Neural cell (in vitro differentiated cells): ENCODE results near the gene SAMD4A. TPM values are rescaled to one million over a fixed set of nuclear protein-coding genes. Genes with fewer than 3 reads are reported as not detected.

Experiments
- H2AFZ ChIP-seq: fragments of 200-600, 300-800 bp; sonication (generic), shearing (Covaris generic); 2 replicates; pipeline ENCODE4 v1.6.0; 2014; ENCODE audit warnings: low read depth, mild to moderate bottlenecking, antibody characterized with exemption, low read length, moderate library complexity
- H3F3A ChIP-seq: fragments of 200-600 bp; shearing (Covaris generic); 2 replicates; pipeline ENCODE4 v1.6.1; 2016; ENCODE audit warnings: mild to moderate bottlenecking, moderate library complexity, mixed read lengths, antibody characterized with exemption, low read length; ENCODE audit not compliant: insufficient read depth, poor library complexity, severe bottlenecking
- H3K27ac ChIP-seq: fragments of 200-600, 300-800 bp; sonication (generic), shearing (Covaris generic); 2 replicates; pipeline ENCODE4 v1.5.1; 2014; ENCODE audit warnings: mild to moderate bottlenecking, low read length, moderate library complexity
- H3K27me3 ChIP-seq: fragments of 300-800, 200-600 bp; sonication (generic), shearing (Covaris generic); 2 replicates; pipeline ENCODE4 v1.6.0; 2014; ENCODE audit warnings: mild to moderate bottlenecking, low read depth, low read length, moderate library complexity; ENCODE audit not compliant: insufficient read depth
- H3K36me3 ChIP-seq: fragments of 300-800, 200-600 bp; sonication (generic), shearing (Covaris generic); 2 replicates; pipeline ENCODE4 v1.5.1; 2014; ENCODE audit warnings: mild to moderate bottlenecking, antibody characterized with exemption, low read length, moderate library complexity; ENCODE audit not compliant: insufficient read depth
- H3K4me2 ChIP-seq: fragments of 300-800, 200-600 bp; sonication (generic), shearing (Covaris generic); 2 replicates; pipeline ENCODE4 v1.6.0; 2014; ENCODE audit warnings: mild to moderate bottlenecking, low read length
- H3K4me3 ChIP-seq: fragments of 300-800, 200-600 bp; sonication (generic), shearing (Covaris generic); 2 replicates; pipeline ENCODE4 v1.5.1; 2014; ENCODE audit warnings: mild to moderate bottlenecking, low read length, moderate library complexity
- H3K79me2 ChIP-seq: fragments of 200-600 bp; shearing (Covaris generic); replicated peaks from 2 replicates; pipeline ENCODE4 v1.6.0; 2014; ENCODE audit warnings: mild to moderate bottlenecking, low read length, moderate library complexity; ENCODE audit not compliant: insufficient read depth
- H3K9ac ChIP-seq: fragments of 300-800, 200-600 bp; sonication (generic), shearing (Covaris generic); 2 replicates; pipeline ENCODE4 v1.6.1; 2016; ENCODE audit warnings: mild to moderate bottlenecking, low read length, mixed read lengths
- H3K9me2 ChIP-seq: fragments of 200-600 bp; shearing (Covaris generic); 2 replicates; pipeline ENCODE4 v1.6.1; 2016; ENCODE audit warnings: mild to moderate bottlenecking, low read length, mixed read lengths; ENCODE audit not compliant: insufficient read depth
- H3K9me3 ChIP-seq: fragments of 200-600, 300-800 bp; sonication (generic), shearing (Covaris generic); 2 replicates; pipeline ENCODE4 v1.6.1; 2016; ENCODE audit warnings: mild to moderate bottlenecking, mixed run types, low read length, moderate library complexity, mixed read lengths
- H4K20me1 ChIP-seq: fragments of 200-600 bp; shearing (Covaris generic); 2 replicates; pipeline ENCODE4 v1.6.1; 2016; ENCODE audit warnings: mild to moderate bottlenecking, mixed run types; ENCODE audit not compliant: insufficient read depth
- CTCF ChIP-seq: fragments of 450-650 bp; IDR thresholded peaks from 2 replicates; pipeline ENCODE4 v1.5.1; 2014; ENCODE audit warnings: antibody characterized with exemption, mild to moderate bottlenecking, moderate library complexity; ENCODE audit not compliant: poor library complexity, severe bottlenecking
- EP300 ChIP-seq: fragments of 450-650 bp; conservative IDR thresholded peaks from 2 replicates; pipeline ENCODE4 v1.6.1; 2014; ENCODE audit warnings: antibody characterized with exemption, mild to moderate bottlenecking, moderate library complexity; ENCODE audit not compliant: poor library complexity, severe bottlenecking
- EZH2 ChIP-seq: fragments of 200-600, 300-800 bp; shearing (Covaris generic), sonication (generic); IDR thresholded peaks from 2 replicates; pipeline ENCODE4 v1.6.1; 2014; ENCODE audit warnings: antibody characterized with exemption, low read length, borderline replicate concordance, mild to moderate bottlenecking; ENCODE audit not compliant: insufficient read depth, poor library complexity, severe bottlenecking
- MXI1 ChIP-seq: fragments of 450-650 bp; conservative IDR thresholded peaks from 2 replicates; pipeline ENCODE4 v1.6.1; 2014; ENCODE audit warnings: antibody characterized with exemption, mild to moderate bottlenecking; ENCODE audit not compliant: poor library complexity, severe bottlenecking
- POLR2AphosphoS5 ChIP-seq: IDR thresholded peaks from 2 replicates; pipeline ENCODE4 v1.6.1; 2012
- RAD21 ChIP-seq: fragments of 450-650 bp; conservative IDR thresholded peaks from 2 replicates; pipeline ENCODE4 v1.6.1; 2014; ENCODE audit warnings: antibody characterized with exemption, mild to moderate bottlenecking, moderate library complexity
- REST ChIP-seq: IDR thresholded peaks from 2 replicates; pipeline ENCODE4 v1.6.1; 2012; ENCODE audit warnings: borderline replicate concordance
- SMC3 ChIP-seq: fragments of 450-650 bp; conservative IDR thresholded peaks from 2 replicates; pipeline ENCODE4 v1.6.1; 2014; ENCODE audit warnings: antibody characterized with exemption, mild to moderate bottlenecking, moderate library complexity; ENCODE audit not compliant: poor library complexity
- TAF1 ChIP-seq: IDR thresholded peaks from 2 replicates; pipeline ENCODE4 v1.6.1; 2012; ENCODE audit warnings: low read depth
- polyA plus RNA-seq: library from polyadenylated mRNA; depleted of rRNA; stranded (reverse); fragments of >200 nt; gene quantifications from 2 replicates; pipeline ENCODE4 v1.2.3, GENCODE V29; 2014

SAMD4A gene
- polyA plus RNA-seq, 1 donor from 2014 or later, result 1.0 TPM

GRCh38 chr14:54667764-54668163 lies 100.8 kb downstream of the SAMD4A start:
- Histone ChIP-seq H2AFZ (no peak overlapping the region), H3K9ac (no peak overlapping the region), H3K9me2 (no peaks in the 10 kb centered on the region), H3K79me2 (no peaks in the 10 kb centered on the region), H3K4me2 (no peak overlapping the region), H3K9me3 (no peaks in the 10 kb centered on the region), H3K36me3 (no peaks in the 10 kb centered on the region), H3K4me3 (no peak overlapping the region), H3K27ac (no peak overlapping the region), H4K20me1 (no peaks in the 10 kb centered on the region), H3F3A (no peaks in the 10 kb centered on the region), H3K27me3 (no peaks in the 10 kb centered on the region)
- TF ChIP-seq MXI1, result no peak
- no peak for TF ChIP-seq EP300
- no peak for TF ChIP-seq EZH2
- TF ChIP-seq REST, result no peak
- no peak for TF ChIP-seq TAF1
- no peak for TF ChIP-seq SMC3
- TF ChIP-seq CTCF, result no peak
- no peak for TF ChIP-seq POLR2AphosphoS5
- no peak for TF ChIP-seq RAD21

- Histone ChIP-seq H3K9me3 (no peaks in the 10 kb centered on the region), H3F3A (no peaks in the 10 kb centered on the region), H3K27me3 (no peaks in the 10 kb centered on the region), H3K9me2 (no peaks in the 10 kb centered on the region), H3K36me3 (no peaks in the 10 kb centered on the region), H4K20me1 (no peaks in the 10 kb centered on the region), H2AFZ (no peak overlapping the region), H3K79me2 (no peaks in the 10 kb centered on the region), H3K4me2 (no peak overlapping the region), H3K27ac (no peak overlapping the region), H3K4me3 (no peak overlapping the region), H3K9ac (no peak overlapping the region)
- no peak for TF ChIP-seq POLR2AphosphoS5
- TF ChIP-seq MXI1, result no peak
- no peak for TF ChIP-seq REST
- no peak for TF ChIP-seq RAD21
- TF ChIP-seq CTCF, result no peak
- TF ChIP-seq EP300, result no peak
These were observed 103.0 kb downstream of the SAMD4A start for GRCh38 chr14:54669721-54670561.
